ENCODE data around the gene ETS1.

DNA sequence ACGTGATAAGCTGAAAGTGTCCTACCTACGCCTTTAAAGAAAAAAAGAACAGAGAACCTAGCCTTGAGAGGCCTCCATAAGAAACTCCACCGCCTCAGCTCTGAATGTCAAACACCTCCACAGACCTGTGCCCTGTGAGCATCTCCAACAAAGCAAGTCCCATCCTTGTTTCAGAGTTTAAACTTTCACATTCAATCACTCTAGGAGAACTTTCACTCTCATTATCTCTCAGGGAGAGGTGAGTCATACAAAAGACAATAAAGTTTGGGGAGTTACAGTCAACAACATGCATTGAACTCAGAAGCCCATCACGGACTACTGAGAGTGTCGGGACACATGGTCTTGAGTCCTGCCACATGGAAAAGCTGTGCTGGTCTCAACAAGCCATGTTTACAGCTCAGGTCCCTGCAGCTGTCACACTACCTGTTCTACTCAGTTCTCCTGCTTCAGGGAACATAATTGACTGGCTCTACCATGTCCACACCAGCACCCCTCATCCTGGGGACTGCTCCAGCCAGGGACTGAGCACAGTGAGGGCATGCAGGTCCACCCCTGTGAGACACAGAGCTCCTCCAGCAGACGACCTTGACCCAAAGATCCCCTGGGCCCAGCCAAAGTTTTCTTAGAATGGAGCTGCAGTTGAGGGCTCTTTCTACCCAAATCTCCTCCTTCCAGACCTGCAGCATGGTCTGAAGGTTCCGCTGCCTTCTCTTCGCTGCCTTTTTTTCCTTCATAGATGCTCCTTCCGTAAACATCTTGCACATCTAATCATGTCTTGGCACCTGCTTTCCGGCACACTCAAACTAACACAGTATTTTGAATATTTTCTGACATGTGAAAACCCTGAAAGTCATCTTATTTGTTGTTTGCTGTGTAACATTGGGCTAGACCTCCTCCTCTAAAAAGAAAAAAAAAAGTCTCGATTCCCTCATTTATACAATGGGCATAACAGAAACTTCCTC is 114.9 kb downstream of the ETS1 start:
- TF ChIP-seq, protein P1, sequence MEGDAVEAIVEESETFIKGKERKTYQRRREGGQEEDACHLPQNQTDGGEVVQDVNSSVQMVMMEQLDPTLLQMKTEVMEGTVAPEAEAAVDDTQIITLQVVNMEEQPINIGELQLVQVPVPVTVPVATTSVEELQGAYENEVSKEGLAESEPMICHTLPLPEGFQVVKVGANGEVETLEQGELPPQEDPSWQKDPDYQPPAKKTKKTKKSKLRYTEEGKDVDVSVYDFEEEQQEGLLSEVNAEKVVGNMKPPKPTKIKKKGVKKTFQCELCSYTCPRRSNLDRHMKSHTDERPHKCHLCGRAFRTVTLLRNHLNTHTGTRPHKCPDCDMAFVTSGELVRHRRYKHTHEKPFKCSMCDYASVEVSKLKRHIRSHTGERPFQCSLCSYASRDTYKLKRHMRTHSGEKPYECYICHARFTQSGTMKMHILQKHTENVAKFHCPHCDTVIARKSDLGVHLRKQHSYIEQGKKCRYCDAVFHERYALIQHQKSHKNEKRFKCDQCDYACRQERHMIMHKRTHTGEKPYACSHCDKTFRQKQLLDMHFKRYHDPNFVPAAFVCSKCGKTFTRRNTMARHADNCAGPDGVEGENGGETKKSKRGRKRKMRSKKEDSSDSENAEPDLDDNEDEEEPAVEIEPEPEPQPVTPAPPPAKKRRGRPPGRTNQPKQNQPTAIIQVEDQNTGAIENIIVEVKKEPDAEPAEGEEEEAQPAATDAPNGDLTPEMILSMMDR (IDR thresholded peaks at IDR 0.05), result no peak
- TF ChIP-seq POLR2AphosphoS5 (IDR thresholded peaks at IDR 0.05; ENCODE audit: low read depth, low read length), result no peak
- no peak for TF ChIP-seq TCF7L2 (IDR thresholded peaks at IDR 0.05; ENCODE audit: low read depth, low read length)
